Sciatic nerve (tissue), 2 donors: Measurements from ENCODE around the gene AK5. TPM values are rescaled to one million over a fixed set of nuclear protein-coding genes. Genes with fewer than 3 reads are reported as not detected.
A peak's percentile ranks its signal among the peaks of the same experiment; 100 is the strongest.
"Not testable (repeated sequence)": the region's sequence is repeated elsewhere in the genome, so short reads cannot be mapped to it uniquely, and the experiment has no call there.

ENCODE experiments used
- ATAC-seq: fragments of 200-7000 bp; cut with Tn5 transposase; one replicate; pipeline ENCODE4 v1.9.1; 2020; ENCODE audit warnings: mild to moderate bottlenecking, moderate library complexity
- DNase-seq: peaks from one replicate; pipeline ENCODE4 v3.0.0-alpha.2; 2020; ENCODE audit warnings: low spot score
- intact Hi-C: fragments of 100-400 bp; cut with DNase I; formaldehyde crosslinking; loops from one replicate; pipeline ENCODE4 v1.14.2; 2022
- total RNA-seq: library from RNA; stranded (reverse); fragmentation: NEBNext Ultra II Directional; extraction: Animal tissue kit (Norgen Biotek cat#: 25700); gene quantifications from one replicate; pipeline ENCODE4 v1.2.1, GENCODE V29; 2021
- donor health status: DM: no; HTN: no; CAD: no.
- donor health status: DM: no; HTN: no; CAD: no.

AK5 gene
- total RNA-seq, 1 donor from 2014 or later: 47.1 TPM

DNA sequence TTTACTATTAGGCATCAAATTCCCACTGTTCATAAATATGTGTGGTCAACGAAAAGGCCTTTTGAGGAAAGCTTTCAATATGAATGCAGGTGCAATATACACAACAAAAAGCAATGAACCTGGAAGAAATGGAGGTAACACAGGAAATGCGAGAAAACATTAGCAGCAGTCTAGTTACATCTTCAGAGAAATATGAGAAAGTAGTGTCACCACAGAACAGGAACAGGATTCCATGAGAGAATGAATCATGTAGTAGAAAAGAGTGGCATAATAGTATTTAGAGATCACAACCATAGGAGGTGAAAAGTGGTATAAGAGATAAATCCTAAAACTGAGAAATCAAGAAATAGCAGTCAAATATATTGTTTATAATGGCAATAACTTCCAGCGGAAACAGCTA lies 103.7 kb downstream of the AK5 start:
- DNase-seq (no peak), ATAC-seq (no peak)
- intact Hi-C loops: no loop called here

DNA sequence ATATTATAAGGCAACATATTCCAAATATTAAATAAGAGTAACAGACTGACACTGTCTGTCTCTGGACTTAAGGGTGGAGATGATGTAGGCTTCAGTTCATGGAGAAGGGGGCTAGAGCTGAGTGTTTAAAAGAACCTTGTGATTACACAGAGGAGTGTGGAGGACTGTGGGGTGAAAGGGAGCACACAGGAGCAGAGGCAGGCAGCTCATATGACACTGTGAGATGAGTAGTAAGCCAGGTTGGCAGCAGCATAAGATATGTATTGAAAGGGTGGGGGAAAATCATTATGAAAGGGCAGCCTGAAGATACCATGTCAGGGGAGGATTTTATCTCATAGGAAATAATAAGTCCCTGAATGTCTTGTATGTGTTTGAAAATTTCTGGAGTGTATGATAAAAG lies 104.5 kb downstream of the AK5 start:
- intact Hi-C loops: no loop called here
- no peak for DNase-seq
- ATAC-seq: no peak

DNA sequence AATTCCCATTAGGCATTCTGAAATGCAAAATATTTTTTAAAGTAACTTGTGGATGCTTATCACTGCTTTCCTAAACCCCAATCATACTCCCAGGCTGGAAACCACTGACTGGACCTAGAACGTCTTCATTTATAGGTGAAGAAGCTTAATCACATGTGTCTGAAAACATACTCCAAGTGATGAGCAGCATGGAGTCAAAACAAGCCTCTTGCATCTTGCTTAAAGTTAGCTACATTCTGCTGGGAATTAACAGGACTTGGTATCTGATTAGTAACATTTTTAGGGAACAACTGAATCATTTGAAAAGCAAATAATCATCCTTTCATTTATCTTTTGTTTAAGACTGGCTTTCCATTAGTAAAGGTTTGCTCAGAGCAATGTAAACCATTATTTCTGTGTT lies 105.7 kb downstream of the AK5 start:
- ATAC-seq: no peak
- intact Hi-C loops: no loop called here
- DNase-seq: no peak

DNA sequence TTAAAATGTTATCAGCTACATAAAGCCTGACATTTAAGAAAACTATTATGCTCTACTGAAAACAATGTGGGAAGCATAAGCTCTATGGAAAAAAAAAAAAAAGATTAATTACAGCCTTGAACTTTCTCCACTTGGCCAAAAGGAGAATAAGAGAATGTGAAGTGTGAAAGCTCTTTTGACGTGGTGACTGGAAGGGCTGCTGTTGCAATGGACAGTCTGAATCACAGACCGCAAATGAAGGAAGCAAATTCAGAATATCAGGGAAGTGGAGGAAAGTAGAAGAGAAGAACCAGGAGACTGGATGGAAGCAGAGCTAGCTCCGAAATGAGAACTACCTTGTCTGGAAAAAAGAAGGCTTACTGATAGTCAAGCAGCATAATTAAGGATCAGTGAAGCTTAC lies 106.8 kb downstream of the AK5 start:
- ATAC-seq: no peak
- intact Hi-C loops: no loop called here
- DNase-seq: no peak

DNA sequence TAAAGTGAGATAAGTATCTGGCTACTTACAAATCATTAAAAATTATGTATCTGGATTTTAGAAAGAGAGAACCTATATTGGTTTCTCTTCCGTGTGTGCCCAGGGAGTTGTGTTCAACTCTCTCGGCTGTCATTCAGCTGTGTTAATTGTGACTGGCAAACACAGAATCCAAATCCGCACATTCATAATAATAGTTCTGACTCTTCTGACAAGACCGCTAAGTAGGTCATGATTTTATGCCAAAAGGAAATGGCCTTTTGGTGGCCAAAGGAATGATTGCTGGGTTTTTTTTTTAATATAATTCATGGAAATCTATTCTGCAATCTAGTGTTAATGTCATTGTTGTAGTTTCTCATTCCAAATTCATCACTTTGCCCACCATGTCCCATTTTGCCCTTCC lies 110.7 kb downstream of the AK5 start:
- DNase-seq (no peak), ATAC-seq (no peak)
- intact Hi-C loops: no loop called here

DNA sequence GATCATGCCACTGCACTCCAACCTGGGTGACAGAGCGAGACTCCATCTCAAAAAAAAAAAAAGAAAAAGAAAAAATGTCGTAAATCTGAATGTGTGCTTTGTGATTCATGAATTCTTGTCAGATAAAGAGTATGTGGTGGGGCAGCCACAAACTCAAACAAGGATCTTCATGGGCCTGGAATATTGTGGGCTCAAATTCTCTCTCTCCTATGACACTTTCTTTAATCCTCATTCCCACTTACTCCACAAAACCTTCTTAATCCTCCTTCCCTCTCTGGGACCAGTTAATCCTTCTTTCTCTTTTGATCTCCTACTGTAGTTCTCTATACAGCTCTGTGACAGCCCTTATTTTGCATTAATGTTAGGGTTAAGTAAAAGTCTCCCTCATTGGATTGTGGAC lies 112.3 kb downstream of the AK5 start:
- intact Hi-C loops: no loop called here
- no peak for DNase-seq
- ATAC-seq: no peak

DNA sequence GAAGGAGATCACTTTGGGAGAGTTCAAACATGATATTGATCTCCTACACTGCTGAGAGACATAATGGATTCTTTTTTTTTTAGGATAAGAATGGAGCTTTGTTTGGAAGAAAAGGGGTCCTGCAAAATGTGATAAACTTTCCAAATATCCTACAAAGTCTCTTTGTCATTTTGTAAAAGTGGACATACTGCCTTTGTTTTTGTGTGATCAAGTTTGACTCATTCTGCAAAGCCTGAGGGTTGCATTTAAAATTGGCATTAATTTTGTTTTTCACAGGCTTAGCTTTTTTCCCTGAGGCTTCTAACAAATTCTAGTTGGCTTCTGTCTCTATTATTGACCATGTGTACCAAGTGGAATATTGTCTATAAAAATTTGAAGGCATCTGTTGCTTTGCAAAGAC lies 113.2 kb downstream of the AK5 start:
- DNase-seq (no peak), ATAC-seq (no peak)
- intact Hi-C loops: no loop called here

DNA sequence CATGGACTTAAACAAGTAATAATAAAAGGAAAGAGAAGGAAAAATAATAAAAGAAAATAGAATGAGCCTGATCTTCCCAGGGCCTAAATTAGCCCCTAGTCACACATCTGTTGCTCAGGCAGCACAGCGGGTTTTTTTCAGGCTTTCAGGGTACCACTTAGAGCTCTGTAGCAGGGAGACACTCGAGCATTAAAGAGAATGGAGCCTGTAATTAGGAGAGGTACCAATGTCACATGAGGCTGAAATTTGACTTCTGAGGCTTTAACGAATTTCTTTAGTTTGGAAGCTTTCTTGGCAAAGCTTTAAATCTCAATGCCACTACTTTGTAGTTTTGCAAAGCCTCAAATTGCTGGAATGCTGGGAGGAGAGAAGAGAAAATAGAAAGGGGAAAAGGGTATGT lies 116.3 kb downstream of the AK5 start:
- ATAC-seq: no peak
- no peak for DNase-seq
- intact Hi-C loops: no loop called here

DNA sequence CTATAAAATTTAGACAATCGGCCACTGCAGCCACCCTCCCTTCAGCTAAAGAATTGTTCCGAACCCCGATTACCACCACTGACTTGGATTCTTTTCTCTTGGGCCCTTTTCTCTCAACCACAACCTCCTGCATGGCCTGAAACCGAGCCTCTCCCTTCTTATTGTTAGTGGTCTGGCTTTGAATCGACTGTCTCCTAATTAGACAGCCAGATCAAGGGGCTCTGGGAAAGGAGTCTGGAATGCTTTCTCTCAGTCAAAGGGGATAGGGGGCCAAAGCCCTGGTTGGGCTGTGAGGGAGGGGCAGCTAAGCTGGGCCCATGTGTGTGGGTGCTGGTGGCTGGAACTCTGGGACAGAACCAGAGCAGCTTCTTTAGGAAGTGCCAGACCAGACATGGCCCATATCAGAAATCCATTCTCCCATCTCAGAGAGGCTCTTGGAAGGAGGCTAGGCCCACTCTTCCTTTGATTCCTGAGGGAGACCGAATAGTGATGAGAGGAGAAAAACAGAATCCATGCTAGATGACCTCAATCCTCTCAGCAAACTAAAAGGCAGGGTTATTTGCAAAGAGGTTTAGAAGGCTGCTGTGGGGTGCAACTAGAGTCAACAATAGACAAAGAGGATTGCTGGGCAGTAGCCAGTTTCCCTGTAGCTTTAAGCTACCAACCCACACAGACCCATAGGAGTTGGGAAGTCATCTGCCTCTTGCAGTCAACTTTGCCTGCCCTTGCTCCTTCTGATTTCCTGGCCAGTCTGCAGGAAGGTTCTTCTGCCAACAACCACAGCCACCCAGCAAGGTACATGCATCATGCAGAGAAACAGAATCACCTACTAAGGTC lies 117.6 kb downstream of the AK5 start:
- intact Hi-C loops: no loop called here
- DNase-seq: no peak
- ATAC-seq: peak; percentile 64

DNA sequence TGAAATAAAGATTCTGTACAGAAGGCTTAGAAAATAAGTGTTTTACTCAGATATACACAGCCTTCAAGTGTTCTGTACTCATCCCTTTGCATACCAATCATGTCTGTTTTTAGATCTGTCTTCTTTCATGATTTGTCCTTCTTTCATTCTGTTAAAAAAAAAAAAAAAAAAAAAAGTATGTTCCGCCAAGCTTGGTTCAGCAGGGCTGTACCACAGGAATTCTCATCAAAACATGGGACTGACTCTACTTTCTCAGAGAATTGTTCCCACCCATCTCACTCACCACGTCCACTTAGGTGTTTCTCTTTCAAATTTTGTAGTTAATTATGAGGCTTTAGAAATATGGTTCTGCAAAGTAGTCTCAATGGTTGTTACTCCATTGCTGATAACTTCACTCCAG lies 119.0 kb downstream of the AK5 start:
- DNase-seq: no peak
- peak; percentile 17 for ATAC-seq
- intact Hi-C loops: no loop called here

DNA sequence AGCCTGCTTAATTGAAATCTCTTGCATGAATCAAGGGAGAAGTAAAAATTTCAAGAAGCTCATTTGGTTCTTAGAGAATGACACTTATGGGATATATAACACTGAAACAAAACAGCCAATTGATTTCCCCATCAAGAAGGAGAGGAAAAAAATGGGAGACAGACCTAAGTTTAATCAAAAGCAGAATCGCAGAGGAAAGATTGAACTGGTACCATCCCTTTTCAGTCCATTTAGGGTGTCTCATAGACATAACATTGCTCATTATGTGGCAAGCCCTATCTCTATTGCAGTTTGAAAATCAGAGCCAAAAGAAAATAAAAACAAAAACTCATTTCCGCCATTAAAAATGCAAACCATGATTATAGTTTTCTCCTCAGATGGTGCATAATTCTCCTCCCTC lies 119.6 kb downstream of the AK5 start:
- intact Hi-C loops: no loop called here
- no peak for DNase-seq
- ATAC-seq: no peak

DNA sequence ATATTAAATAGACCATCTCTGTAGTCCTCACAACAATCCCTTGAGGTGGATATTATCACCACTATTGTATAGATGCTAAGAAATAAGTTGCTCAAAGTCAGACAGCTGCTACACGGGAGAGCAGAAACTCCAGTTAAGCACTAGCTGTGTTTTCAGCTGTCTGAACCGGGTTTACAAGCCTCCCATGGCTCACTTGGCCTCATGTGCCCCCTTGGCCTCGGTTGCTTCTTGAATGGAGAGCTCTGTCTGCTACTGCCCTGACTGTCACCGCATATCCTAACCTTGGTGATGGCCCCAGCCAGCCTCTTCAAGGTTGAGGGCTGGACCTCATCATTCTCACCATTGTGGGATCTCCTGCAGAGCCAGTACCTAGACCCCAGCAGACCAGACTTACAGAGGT lies 123.4 kb downstream of the AK5 start:
- intact Hi-C loops: no loop called here
- DNase-seq (no peak), ATAC-seq (no peak)

DNA sequence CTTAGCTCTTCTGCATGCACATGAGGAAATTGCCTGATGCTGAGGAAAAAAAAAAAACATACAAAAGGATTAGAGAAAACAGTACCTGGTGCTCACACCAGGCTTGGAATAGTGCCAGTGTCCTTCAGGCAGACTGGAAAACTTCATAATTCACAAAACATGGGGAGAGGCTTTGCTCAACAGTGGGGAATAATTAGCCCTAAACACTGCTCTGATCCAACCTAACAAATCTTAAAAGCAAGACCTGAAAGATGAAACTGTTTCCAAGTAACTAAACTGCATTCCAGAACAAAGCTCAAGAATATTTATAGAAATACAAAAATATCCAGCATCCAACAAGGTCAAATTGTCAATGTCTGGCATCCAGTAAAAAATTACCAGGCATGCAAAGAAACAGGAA lies 124.8 kb downstream of the AK5 start:
- no peak for DNase-seq
- peak; percentile 52 for ATAC-seq
- intact Hi-C loops: no loop called here

DNA sequence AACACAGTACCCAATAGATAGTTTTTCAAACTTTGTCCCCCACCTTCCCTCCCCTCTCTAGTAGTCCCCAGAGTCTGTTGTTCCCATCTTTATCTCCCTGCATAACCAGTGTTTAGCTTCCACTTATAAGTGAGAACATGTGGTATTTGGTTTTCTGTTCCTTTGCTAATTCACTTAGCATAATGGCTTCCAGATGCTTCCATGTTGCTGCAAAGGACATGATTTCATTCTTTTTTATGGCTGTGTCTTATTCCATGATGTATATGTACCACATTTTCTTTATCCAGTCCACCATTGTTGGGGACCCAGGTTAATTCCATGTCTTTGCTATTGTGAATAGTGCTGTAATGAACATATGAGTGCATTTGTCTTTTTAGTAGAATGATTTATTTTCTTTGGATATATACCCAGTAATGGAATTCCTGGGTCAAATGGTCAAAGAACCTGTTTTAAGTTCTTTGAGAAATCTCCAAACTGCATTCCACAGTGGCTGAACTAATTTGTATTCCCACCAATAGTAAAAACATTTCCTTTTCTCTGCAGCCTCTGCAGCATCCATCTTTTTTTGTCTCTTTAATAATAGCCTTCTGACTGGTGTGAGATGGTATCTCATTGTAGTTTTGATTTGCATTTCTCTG lies 126.0 kb downstream of the AK5 start:
- DNase-seq: no peak
- intact Hi-C loops: no loop called here
- no peak for ATAC-seq

DNA sequence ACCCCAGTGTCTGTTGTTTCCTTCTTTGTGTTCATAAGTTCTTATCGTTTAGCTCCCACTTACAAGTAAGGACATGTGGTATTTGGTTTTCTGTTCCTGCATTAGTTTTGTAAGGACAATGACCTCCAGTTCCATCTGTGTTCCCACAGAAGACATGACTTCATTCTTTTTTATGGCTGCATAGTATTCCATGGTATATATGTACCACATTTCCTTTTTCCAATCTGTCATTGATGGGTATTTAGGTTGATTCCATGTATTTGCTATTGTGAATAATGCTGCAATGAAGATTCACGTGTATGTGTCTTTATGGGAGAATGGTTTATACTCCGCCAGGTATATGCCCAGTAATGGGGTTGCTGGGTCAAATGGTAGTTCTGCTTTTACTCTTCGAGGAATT lies 127.1 kb downstream of the AK5 start:
- DNase-seq, ATAC-seq, intact Hi-C loops: not testable (repeated sequence)

DNA sequence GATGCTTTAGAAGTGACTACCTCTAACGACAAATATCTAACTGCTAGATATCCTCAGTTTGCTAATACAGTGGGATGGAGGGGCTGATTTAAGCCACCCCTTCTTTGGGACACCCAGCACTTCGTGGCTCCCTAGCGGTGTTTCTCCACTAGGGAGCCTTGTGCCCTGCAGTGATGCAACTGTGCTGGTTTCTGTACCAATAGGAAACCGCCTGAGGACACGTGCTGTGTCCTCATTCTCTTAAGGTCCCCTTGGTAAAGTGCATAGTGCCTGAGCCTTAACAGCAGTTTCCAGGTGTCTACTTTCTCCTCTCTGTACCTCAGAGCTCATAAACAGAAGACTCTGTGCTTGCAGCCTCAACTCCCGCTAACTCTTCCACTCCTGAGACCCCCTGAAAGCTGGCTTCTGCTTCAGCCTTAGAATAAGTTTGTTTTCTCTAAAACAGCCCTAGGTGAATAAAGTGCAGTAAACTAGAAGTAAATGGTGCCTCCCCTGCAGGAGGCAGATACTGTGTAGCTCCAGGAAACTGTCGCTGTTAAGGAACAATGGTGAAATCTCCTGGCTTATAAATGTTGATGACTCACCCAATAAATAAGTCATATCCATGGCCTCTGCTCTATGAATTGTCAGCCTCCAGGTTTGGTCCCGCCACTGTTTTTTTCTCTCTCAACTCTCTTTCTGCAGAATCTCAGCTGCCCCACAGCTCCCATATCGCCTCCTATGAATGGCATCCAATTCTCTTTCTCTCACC lies 130.4 kb downstream of the AK5 start:
- no peak for DNase-seq
- ATAC-seq: no peak
- intact Hi-C loops: no loop called here

DNA sequence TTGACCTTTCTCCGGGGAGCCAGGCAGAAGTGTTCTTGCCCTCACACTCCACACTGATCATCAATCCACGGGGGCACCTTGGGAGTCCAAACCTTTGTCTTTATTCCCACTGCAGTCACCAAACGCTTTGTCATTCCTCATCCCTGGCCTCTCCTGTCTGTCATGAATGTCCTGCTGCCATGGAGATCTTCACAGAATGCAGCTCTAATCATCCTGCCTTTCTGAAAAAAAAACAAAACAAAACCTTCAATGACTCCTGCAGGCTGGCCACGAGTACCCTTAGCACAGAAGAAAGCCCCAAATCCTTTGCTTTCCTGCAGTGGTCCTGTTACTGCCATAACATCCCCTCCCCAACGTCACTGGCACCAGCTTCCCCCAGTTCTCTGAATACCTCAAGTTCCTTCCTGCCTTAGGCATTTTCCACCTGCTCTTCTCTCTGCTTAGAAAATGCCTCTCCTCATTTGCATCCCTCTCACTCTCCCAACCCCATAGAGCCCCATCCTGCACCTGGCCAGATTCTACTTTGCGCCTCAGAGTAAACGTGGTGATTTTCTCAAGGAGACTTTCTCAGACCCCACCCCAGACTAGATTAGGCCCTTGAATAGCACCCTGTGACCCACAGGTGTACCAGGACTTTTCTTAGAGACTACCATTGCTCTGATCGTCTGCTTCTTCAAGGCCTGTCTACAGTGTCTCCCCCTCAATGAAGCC lies 131.2 kb downstream of the AK5 start:
- no peak for DNase-seq
- no peak for ATAC-seq
- intact Hi-C loops: no loop called here

DNA sequence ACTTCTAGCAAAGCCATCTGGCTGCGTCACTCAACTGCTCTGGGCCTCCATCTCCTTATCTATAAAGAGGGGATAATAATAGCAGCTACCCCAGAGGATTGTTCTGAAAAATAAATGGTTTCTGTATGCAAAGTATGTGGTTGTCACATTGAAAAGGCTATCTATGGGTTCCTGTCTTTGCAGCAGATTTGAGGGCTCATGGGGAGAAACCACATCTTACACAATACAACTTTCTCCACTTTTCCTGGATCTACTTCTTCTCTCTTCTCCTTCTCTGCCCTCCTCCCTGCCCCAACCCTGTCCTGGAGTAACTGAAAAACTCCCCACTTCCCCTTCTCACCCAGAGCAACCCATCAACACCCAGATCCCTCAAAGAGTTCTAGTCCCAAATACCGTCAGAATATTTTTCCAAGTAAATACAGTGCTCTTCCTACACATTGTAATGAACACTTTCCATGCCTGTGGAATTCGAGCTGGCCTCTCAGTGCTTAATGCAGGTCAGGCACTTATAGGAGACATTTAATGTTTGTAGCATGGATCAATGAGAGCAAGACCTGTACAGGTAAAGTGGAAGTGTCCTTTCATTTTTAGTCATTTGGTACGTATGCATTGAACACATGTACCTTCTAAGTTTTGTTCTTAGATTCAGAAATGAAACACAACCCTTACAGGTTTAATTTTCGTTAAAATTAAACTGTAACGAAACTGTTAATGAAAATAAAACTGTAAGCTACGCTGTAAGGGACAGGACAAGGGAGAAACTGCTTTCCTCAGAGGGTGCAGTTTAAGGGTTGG lies 131.9 kb downstream of the AK5 start:
- intact Hi-C loops: no loop called here
- ATAC-seq (no peak), DNase-seq (no peak)

DNA sequence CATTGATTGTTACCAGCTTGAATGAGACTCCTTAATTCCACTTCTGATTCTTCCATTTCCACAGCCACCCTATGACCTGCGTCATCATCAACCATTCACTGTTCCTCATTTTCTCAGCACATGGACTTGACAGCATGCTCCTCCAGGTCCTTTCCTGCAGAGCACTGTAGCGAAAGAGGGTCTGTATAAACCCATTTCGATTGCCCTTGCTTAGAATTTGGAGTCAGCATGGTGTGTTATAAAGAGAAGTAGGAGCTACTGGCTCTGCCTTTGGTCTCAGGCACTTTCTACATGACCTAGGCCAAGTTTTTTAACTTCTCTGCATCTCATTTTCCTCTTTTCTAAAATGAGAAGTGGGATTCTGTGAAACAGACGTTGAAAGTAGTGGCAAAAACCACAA lies 133.8 kb downstream of the AK5 start:
- ATAC-seq (no peak), DNase-seq (no peak)
- intact Hi-C loops: no loop called here
